GM12878 (cell line): ENCODE measurements around the gene AGAP1. TPM values are rescaled to one million over a fixed set of nuclear protein-coding genes. Genes with fewer than 3 reads are reported as not detected.

Experiments used
- ATAC-seq: fragments of 200-7000 bp; cut with Tn5 transposase; 3 replicates; pipeline ENCODE4 v1.9.1; 2020; ENCODE audit warnings: mild to moderate bottlenecking, moderate library complexity
- BruUV-seq: library from RNA; stranded (reverse); fragments of 400-500 nt; replicated peaks from 2 replicates; lab custom pipeline; 2021; lab: Mats Ljungman, UMichigan
- CTCF ChIA-PET: fragments of 300-600 bp; sonication (Branson Sonifier 250); formaldehyde crosslinking; extraction: SDS; loops from one replicate; lab custom pipeline; 2021; ENCODE audit warnings: inconsistent platforms; lab: Yijun Ruan, JAX
- POLR2A ChIA-PET: fragments of 350-600 bp; formaldehyde crosslinking; extraction: SDS; loops from one replicate; lab custom pipeline; 2021; ENCODE audit warnings: inconsistent platforms; lab: Charles Lee
- RAD21 ChIA-PET: fragments of 300-600 bp; sonication (Branson Sonifier 250); formaldehyde crosslinking; loops from one replicate; lab custom pipeline; 2023; ENCODE audit warnings: antibody characterized with exemption; ENCODE audit not compliant: unreplicated experiment; lab: Charles Lee
- SMC1A ChIA-PET: fragments of 300-600 bp; sonication (Branson Sonifier 250); formaldehyde crosslinking; loops from one replicate; lab custom pipeline; 2023; ENCODE audit not compliant: unreplicated experiment, uncharacterized antibody; lab: Charles Lee
- DNase-seq: peaks from one replicate; pipeline ENCODE4 v3.0.0-alpha.2; 2011; ENCODE audit warnings: low read depth, low spot score
- FAIRE-seq: peaks from 3 replicates; lab custom pipeline; 2011; peaks lifted over from hg19 to GRCh38; lab: Jason Lieb, UNC
- H2AFZ ChIP-seq: 2 replicates; pipeline ENCODE4 v1.6.0; 2011; ENCODE audit warnings: low read depth, low read length, control low read depth; ENCODE audit not compliant: control insufficient read depth
- H3K27ac ChIP-seq: 2 replicates; pipeline ENCODE4 v1.5.1; 2011; ENCODE audit warnings: control low read depth; ENCODE audit not compliant: control insufficient read depth, insufficient read depth
- H3K27me3 ChIP-seq, 2 experiments: replicated peaks in 1 of 2; 2 replicates each; pipeline versions ENCODE4 v1.6.0 to v1.6.1; 2011; ENCODE audit warnings: low read length in 1 of 2; ENCODE audit not compliant: control insufficient read depth in 2 of 2, insufficient read depth in 2 of 2
- H3K36me3 ChIP-seq, 2 experiments: 2 replicates each; pipeline ENCODE4 v1.5.1; 2011; ENCODE audit warnings: low read length in 1 of 2; ENCODE audit not compliant: control insufficient read depth in 2 of 2, insufficient read depth in 2 of 2
- H3K4me1 ChIP-seq: 2 replicates; pipeline ENCODE4 v1.6.1; 2011; ENCODE audit warnings: mild to moderate bottlenecking, low read length, moderate library complexity, mixed read lengths; ENCODE audit not compliant: control insufficient read depth, insufficient read depth
- H3K4me2 ChIP-seq: 2 replicates; pipeline ENCODE4 v1.6.0; 2011; ENCODE audit warnings: control low read depth; ENCODE audit not compliant: control insufficient read depth, insufficient read depth
- H3K4me3 ChIP-seq: fragments of 200-600 bp; sonication (generic); 2 replicates; pipeline ENCODE4 v1.5.1; 2016
- H3K79me2 ChIP-seq: 2 replicates; pipeline ENCODE4 v1.6.0; 2011; ENCODE audit warnings: low read length; ENCODE audit not compliant: control insufficient read depth, insufficient read depth
- H3K9ac ChIP-seq: 2 replicates; pipeline ENCODE4 v1.8.0; 2011; ENCODE audit warnings: low read length, control low read depth, mixed read lengths; ENCODE audit not compliant: control insufficient read depth, insufficient read depth
- H3K9me3 ChIP-seq: replicated peaks from 3 replicates; pipeline ENCODE4 v1.5.1; 2011; ENCODE audit warnings: mild to moderate bottlenecking, low read length; ENCODE audit not compliant: control insufficient read depth, insufficient read depth
- H4K20me1 ChIP-seq: 2 replicates; pipeline ENCODE4 v1.6.0; 2011; ENCODE audit not compliant: control insufficient read depth, insufficient read depth
- GATAD2B ChIP-seq: fragments of 450-650 bp; conservative IDR thresholded peaks from 2 replicates; pipeline ENCODE4 v1.6.1; 2017; ENCODE audit warnings: low read depth, mild to moderate bottlenecking, moderate library complexity
- NRF1 ChIP-seq: conservative IDR thresholded peaks from 2 replicates; pipeline ENCODE4 v1.6.1; 2011; ENCODE audit warnings: mild to moderate bottlenecking, low read depth, low read length, improper control_type of control experiment
- YBX1 ChIP-seq: fragments of 450-650 bp; IDR thresholded peaks from 2 replicates; pipeline ENCODE4 v1.6.1; 2016; ENCODE audit warnings: antibody characterized with exemption
- WGBS: methylation state at CpG from one replicate; pipeline ENCODE4 v1.1.6; 2016; ENCODE audit warnings: low lambda C conversion rate; ENCODE audit not compliant: insufficient replicate concordance, insufficient coverage; ENCODE audit errors: missing lambda C conversion rate; 5-methylcytosine and 5-hydroxymethylcytosine counted together
- in situ Hi-C: fragments of 300-500 bp; cut with MboI; formaldehyde crosslinking; loops from 9 replicates; pipeline ENCODE4 v1.14.3; 2018; ENCODE audit warnings: mixed read lengths
- intact Hi-C: fragments of 100-400 bp; cut with micrococcal nuclease; formaldehyde crosslinking; loops from one replicate; pipeline ENCODE4 v1.14.2; 2022; ENCODE audit not compliant: unreplicated experiment
- polyA plus RNA-seq, 11 experiments: library from polyadenylated mRNA; depleted of rRNA in 4 of 11; unstranded in 6 of 11; stranded (reverse) in 5 of 11; fragments of >200 nt; fragmentation: Nextera tagmentation in 4 of 11; fragmentation: Illumina TruSeq in 1 of 11; extraction: Ambion mirVana in 4 of 11; extraction: Trizol in 1 of 11; gene quantifications; 1 replicate in 1 of 11; 2 replicates in 10 of 11; pipeline versions ENCODE4 v1.2.1 to v1.2.3, GENCODE V29; 2011 to 2016; ENCODE audit warnings: inconsistent platforms in 2 of 11, missing spikeins in 2 of 11, low read depth in 1 of 11
- total RNA-seq, 4 experiments: library from RNA; depleted of rRNA in 3 of 4; stranded (reverse); fragments of >200 nt in 3 of 4; fragmentation: Illumina TruSeq in 1 of 4; extraction: Trizol in 1 of 4; gene quantifications; 2 replicates each; pipeline versions ENCODE4 v1.2.1 to v1.2.3, GENCODE V29; 2013 to 2021
- TF ChIP-seq, protein P1 (sequence below): fragments of 450-650 bp; formaldehyde crosslinking; IDR thresholded peaks from 2 replicates; pipeline ENCODE4 v1.4.0; 2022; ENCODE audit warnings: mild to moderate bottlenecking, moderate library complexity
- TF ChIP-seq, protein P2 (sequence below): IDR thresholded peaks from 2 replicates; pipeline ENCODE4 v1.6.1; 2011; ENCODE audit warnings: low read depth, mild to moderate bottlenecking, low read length, moderate library complexity, borderline replicate concordance; ENCODE audit errors: extremely low read depth
- TF ChIP-seq, protein P3 (sequence below): fragments of 450-650 bp; IDR thresholded peaks from 2 replicates; pipeline ENCODE4 v1.6.1; 2018; ENCODE audit warnings: borderline replicate concordance, mild to moderate bottlenecking; ENCODE audit not compliant: partially characterized antibody

AGAP1 gene
- total and polyA plus RNA-seq, 10 of the 15 experiments (the other 5 are each of a cell fraction or from before 2014, with no cell fraction given): 0.05 to 0.15 (median 0.06) TPM; not detected in 7

DNA sequence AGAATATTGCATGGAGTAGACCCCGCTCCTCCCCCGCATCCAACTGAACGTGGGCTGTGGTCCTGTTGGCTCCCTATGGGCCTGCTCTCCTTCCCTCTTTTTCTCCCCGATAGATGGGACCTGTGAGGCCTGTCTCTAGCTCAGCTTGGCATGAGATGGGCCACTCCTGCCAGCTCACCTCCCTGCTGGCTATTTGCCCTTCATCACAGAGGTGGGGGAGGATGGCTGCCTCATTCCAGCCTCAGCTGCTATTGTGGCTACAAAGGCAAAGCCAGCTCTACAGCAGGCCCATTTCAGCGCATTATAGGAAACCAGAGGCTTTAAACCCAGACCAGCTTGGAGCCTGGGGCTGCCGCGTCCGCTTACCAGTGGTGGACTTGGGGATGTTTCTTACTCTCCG lies 360.4 kb downstream of the AGAP1 start:
- ChIA-PET RAD21 (no interaction called here), POLR2A (no interaction called here), CTCF (no interaction called here), SMC1A (no interaction called here)
- no TSS peak for BruUV-seq
- Histone ChIP-seq H3K79me2 (no peaks in the 10 kb centered on the region), H2AFZ (no peak overlapping the region), H3K4me2 (no peak overlapping the region), H4K20me1 (no peaks in the 10 kb centered on the region), H3K27me3 (no peaks in the 10 kb centered on the region), H3K27ac (no peak overlapping the region), H3K9me3 (no peaks in the 10 kb centered on the region), H3K9ac (no peak overlapping the region), H3K4me3 (no peak overlapping the region), H3K4me1 (no peaks in the 10 kb centered on the region), H3K36me3 (no peaks in the 10 kb centered on the region)
- FAIRE-seq (no peak), ATAC-seq (no peak), DNase-seq (no peak)
- in situ Hi-C loops: no loop called here
- intact Hi-C loops: no loop called here
- TF ChIP-seq, protein P1, sequence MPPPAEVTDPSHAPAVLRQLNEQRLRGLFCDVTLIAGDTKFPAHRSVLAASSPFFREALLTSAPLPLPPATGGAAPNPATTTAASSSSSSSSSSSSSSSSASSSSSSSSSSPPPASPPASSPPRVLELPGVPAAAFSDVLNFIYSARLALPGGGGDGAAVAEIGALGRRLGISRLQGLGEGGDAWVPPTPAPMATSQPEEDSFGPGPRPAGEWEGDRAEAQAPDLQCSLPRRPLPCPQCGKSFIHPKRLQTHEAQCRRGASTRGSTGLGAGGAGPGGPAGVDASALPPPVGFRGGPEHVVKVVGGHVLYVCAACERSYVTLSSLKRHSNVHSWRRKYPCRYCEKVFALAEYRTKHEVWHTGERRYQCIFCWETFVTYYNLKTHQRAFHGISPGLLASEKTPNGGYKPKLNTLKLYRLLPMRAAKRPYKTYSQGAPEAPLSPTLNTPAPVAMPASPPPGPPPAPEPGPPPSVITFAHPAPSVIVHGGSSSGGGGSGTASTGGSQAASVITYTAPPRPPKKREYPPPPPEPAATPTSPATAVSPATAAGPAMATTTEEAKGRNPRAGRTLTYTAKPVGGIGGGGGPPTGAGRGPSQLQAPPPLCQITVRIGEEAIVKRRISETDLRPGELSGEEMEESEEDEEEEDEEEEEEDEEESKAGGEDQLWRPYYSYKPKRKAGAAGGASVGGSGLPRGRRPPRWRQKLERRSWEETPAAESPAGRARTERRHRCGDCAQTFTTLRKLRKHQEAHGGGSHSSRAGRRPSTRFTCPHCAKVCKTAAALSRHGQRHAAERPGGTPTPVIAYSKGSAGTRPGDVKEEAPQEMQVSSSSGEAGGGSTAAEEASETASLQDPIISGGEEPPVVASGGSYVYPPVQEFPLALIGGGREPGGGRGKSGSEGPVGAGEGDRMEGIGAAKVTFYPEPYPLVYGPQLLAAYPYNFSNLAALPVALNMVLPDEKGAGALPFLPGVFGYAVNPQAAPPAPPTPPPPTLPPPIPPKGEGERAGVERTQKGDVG (CRISPR knock-in tag): no peak
- TF ChIP-seq NRF1: no peak
- TF ChIP-seq GATAD2B: no peak
- no peak for TF ChIP-seq YBX1
- TF ChIP-seq, protein P2, sequence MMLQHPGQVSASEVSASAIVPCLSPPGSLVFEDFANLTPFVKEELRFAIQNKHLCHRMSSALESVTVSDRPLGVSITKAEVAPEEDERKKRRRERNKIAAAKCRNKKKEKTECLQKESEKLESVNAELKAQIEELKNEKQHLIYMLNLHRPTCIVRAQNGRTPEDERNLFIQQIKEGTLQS: no peak
- TF ChIP-seq, protein P3, sequence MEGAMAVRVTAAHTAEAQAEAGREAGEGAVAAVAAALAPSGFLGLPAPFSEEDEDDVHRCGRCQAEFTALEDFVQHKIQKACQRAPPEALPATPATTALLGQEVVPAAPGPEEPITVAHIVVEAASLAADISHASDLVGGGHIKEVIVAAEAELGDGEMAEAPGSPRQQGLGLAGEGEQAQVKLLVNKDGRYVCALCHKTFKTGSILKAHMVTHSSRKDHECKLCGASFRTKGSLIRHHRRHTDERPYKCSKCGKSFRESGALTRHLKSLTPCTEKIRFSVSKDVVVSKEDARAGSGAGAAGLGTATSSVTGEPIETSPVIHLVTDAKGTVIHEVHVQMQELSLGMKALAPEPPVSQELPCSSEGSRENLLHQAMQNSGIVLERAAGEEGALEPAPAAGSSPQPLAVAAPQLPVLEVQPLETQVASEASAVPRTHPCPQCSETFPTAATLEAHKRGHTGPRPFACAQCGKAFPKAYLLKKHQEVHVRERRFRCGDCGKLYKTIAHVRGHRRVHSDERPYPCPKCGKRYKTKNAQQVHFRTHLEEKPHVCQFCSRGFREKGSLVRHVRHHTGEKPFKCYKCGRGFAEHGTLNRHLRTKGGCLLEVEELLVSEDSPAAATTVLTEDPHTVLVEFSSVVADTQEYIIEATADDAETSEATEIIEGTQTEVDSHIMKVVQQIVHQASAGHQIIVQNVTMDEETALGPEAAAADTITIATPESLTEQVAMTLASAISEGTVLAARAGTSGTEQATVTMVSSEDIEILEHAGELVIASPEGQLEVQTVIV: no peak
- WGBS: 58% methylated on average over 8 of the region's 9 CpGs
